IMR-90 (cell line): Measurements from ENCODE around the gene ZDHHC14. TPM values are rescaled to one million over a fixed set of nuclear protein-coding genes. Genes with fewer than 3 reads are reported as not detected.

ENCODE experiments used
- ATAC-seq: fragments of 200-7000 bp; cut with Tn5 transposase; 2 replicates; pipeline ENCODE4 v1.9.1; 2020; ENCODE audit warnings: low read depth, mild to moderate bottlenecking, moderate library complexity
- BruUV-seq: library from RNA; stranded (reverse); fragments of 400-500 nt; replicated peaks from 2 replicates; lab custom pipeline; 2021; lab: Mats Ljungman, UMichigan
- CTCF ChIA-PET: fragments of 300-600 bp; formaldehyde crosslinking; extraction: SDS; loops from one replicate; lab custom pipeline; 2021; ENCODE audit warnings: antibody characterized with exemption; lab: Yijun Ruan, JAX
- POLR2A ChIA-PET: fragments of 300-600 bp; sonication (Branson Sonifier 250); formaldehyde crosslinking; loops from one replicate; lab custom pipeline; 2022; ENCODE audit warnings: antibody characterized with exemption; ENCODE audit not compliant: unreplicated experiment; lab: Charles Lee
- DNase-seq: peaks from one replicate; pipeline ENCODE4 v3.0.0; 2013
- H2AFZ ChIP-seq: replicated peaks from 2 replicates; pipeline ENCODE3; 2013; ENCODE audit warnings: low read length, mild to moderate bottlenecking; ENCODE audit not compliant: poor library complexity
- H2AK5ac ChIP-seq: 2 replicates; pipeline ENCODE4 v1.6.1; 2013; ENCODE audit warnings: low read depth, low read length, inconsistent platforms
- H2AK9ac ChIP-seq: replicated peaks from 2 replicates; pipeline ENCODE3; 2013; ENCODE audit warnings: mild to moderate bottlenecking, low read depth, low read length, moderate library complexity; ENCODE audit not compliant: poor library complexity
- H2BK120ac ChIP-seq: 2 replicates; pipeline ENCODE4 v1.6.1; 2013; ENCODE audit warnings: low read depth, low read length, inconsistent platforms
- H2BK15ac ChIP-seq: 3 replicates; pipeline ENCODE4 v1.6.1; 2013; ENCODE audit warnings: low read depth, low read length, inconsistent platforms
- H2BK20ac ChIP-seq: 2 replicates; pipeline ENCODE4 v1.6.1; 2013; ENCODE audit warnings: low read depth, mild to moderate bottlenecking, inconsistent platforms, low read length, moderate library complexity
- H2BK5ac ChIP-seq: 2 replicates; pipeline ENCODE4 v1.6.1; 2013; ENCODE audit warnings: mild to moderate bottlenecking, low read depth, low read length, inconsistent platforms; ENCODE audit not compliant: poor library complexity, severe bottlenecking
- H3K14ac ChIP-seq: replicated peaks from 2 replicates; pipeline ENCODE4 v1.6.1; 2013; ENCODE audit warnings: low read depth, low read length, inconsistent platforms
- H3K18ac ChIP-seq: 2 replicates; pipeline ENCODE4 v1.6.1; 2013; ENCODE audit warnings: low read depth, low read length, control low read depth
- H3K23ac ChIP-seq: 2 replicates; pipeline ENCODE4 v1.6.1; 2013; ENCODE audit warnings: low read depth, low read length, inconsistent platforms
- H3K27ac ChIP-seq: 2 replicates; pipeline ENCODE4 v1.5.1; 2013; ENCODE audit warnings: mild to moderate bottlenecking, control low read depth, low read length; ENCODE audit not compliant: insufficient read depth
- H3K27me3 ChIP-seq: 2 replicates; pipeline ENCODE4 v1.6.1; 2013; ENCODE audit warnings: low read length; ENCODE audit not compliant: control insufficient read depth, insufficient read depth
- H3K36me3 ChIP-seq: 2 replicates; pipeline ENCODE4 v1.6.1; 2013; ENCODE audit warnings: low read length, mixed read lengths; ENCODE audit not compliant: control insufficient read depth, insufficient read depth
- H3K4ac ChIP-seq: 2 replicates; pipeline ENCODE4 v1.6.1; 2013; ENCODE audit warnings: low read depth, low read length, inconsistent platforms
- H3K4me1 ChIP-seq: 2 replicates; pipeline ENCODE4 v1.6.1; 2013; ENCODE audit warnings: low read length, mixed read lengths; ENCODE audit not compliant: control insufficient read depth, insufficient read depth
- H3K4me2 ChIP-seq: 2 replicates; pipeline ENCODE4 v1.6.1; 2013; ENCODE audit warnings: low read depth, mild to moderate bottlenecking, control low read depth, low read length, moderate library complexity
- H3K4me3 ChIP-seq: 2 replicates; pipeline ENCODE4 v1.5.1; 2013; ENCODE audit warnings: low read depth, mild to moderate bottlenecking, control low read depth, low read length, moderate library complexity; ENCODE audit not compliant: insufficient read depth
- H3K56ac ChIP-seq: 2 replicates; pipeline ENCODE4 v1.6.1; 2013; ENCODE audit warnings: low read length, inconsistent platforms; ENCODE audit not compliant: insufficient read depth; ENCODE audit errors: extremely low read depth
- H3K79me1 ChIP-seq, 2 experiments: 2 replicates each; pipeline ENCODE4 v1.6.1; 2013; ENCODE audit warnings: low read length in 2 of 2, inconsistent platforms in 1 of 2, low read depth in 1 of 2
- H3K9ac ChIP-seq: 2 replicates; pipeline ENCODE4 v1.6.1; 2013; ENCODE audit warnings: low read depth, low read length, control low read depth
- H3K9me1 ChIP-seq: 2 replicates; pipeline ENCODE4 v1.6.1; 2013; ENCODE audit warnings: low read length, inconsistent platforms; ENCODE audit not compliant: insufficient read depth
- H3K9me3 ChIP-seq: 2 replicates; pipeline ENCODE4 v1.6.1; 2013; ENCODE audit warnings: low read length; ENCODE audit not compliant: control insufficient read depth, insufficient read depth
- H4K20me1 ChIP-seq: 2 replicates; pipeline ENCODE4 v1.6.1; 2013; ENCODE audit warnings: low read length, inconsistent platforms; ENCODE audit not compliant: insufficient read depth
- H4K5ac ChIP-seq: 2 replicates; pipeline ENCODE4 v1.6.1; 2013; ENCODE audit warnings: mild to moderate bottlenecking, low read depth, low read length, control low read depth
- H4K8ac ChIP-seq, 2 experiments: 2 replicates each; pipeline ENCODE4 v1.6.1; 2013; ENCODE audit warnings: low read depth in 2 of 2, low read length in 2 of 2, control low read depth in 1 of 2, inconsistent platforms in 1 of 2
- H4K91ac ChIP-seq: 2 replicates; pipeline ENCODE4 v1.6.1; 2013; ENCODE audit warnings: low read depth, low read length, inconsistent platforms; ENCODE audit not compliant: insufficient read depth
- BHLHE40 ChIP-seq: fragments of 150-350 bp; IDR thresholded peaks from 2 replicates; pipeline ENCODE4 v1.6.1; 2016; ENCODE audit warnings: mild to moderate bottlenecking, low read depth, low read length
- CEBPB ChIP-seq: IDR thresholded peaks from 2 replicates; pipeline ENCODE4 v1.6.1; 2012; ENCODE audit warnings: low read depth, low read length, improper control_type of control experiment
- CHD1 ChIP-seq: IDR thresholded peaks from 2 replicates; pipeline ENCODE4 v1.6.1; 2012; ENCODE audit warnings: low read depth, low read length, improper control_type of control experiment
- ELK1 ChIP-seq: fragments of 150-350 bp; IDR thresholded peaks from 2 replicates; pipeline ENCODE4 v1.6.1; 2016; ENCODE audit warnings: low read depth, mild to moderate bottlenecking, low read length, moderate library complexity, borderline replicate concordance
- FOS ChIP-seq: fragments of 150-350 bp; IDR thresholded peaks from 2 replicates; pipeline ENCODE4 v1.6.1; 2016; ENCODE audit warnings: low read depth, low read length
- MAFK ChIP-seq: IDR thresholded peaks from 2 replicates; pipeline ENCODE4 v1.6.1; 2012; ENCODE audit warnings: low read depth, low read length, improper control_type of control experiment
- MAZ ChIP-seq: IDR thresholded peaks from 2 replicates; pipeline ENCODE4 v1.6.1; 2012; ENCODE audit warnings: low read depth, mild to moderate bottlenecking, low read length, improper control_type of control experiment, moderate library complexity, borderline replicate concordance
- MXI1 ChIP-seq: IDR thresholded peaks from 2 replicates; pipeline ENCODE4 v1.6.1; 2012; ENCODE audit warnings: low read depth, mild to moderate bottlenecking, low read length, moderate library complexity, borderline replicate concordance
- NFE2L2 ChIP-seq: fragments of 150-350 bp; IDR thresholded peaks from 2 replicates; pipeline ENCODE4 v1.6.1; 2016; ENCODE audit warnings: low read depth, mild to moderate bottlenecking, low read length
- POLR2A ChIP-seq: IDR thresholded peaks from 2 replicates; pipeline ENCODE4 v1.6.1; 2012; ENCODE audit warnings: mild to moderate bottlenecking, low read depth, low read length
- RAD21 ChIP-seq: IDR thresholded peaks from 2 replicates; pipeline ENCODE4 v1.6.1; 2012; ENCODE audit warnings: low read length, improper control_type of control experiment
- RCOR1 ChIP-seq: IDR thresholded peaks from 2 replicates; pipeline ENCODE4 v1.6.1; 2012; ENCODE audit warnings: mild to moderate bottlenecking, low read length, improper control_type of control experiment; ENCODE audit not compliant: insufficient replicate concordance
- RFX5 ChIP-seq: IDR thresholded peaks from 2 replicates; pipeline ENCODE4 v1.8.0; 2012; ENCODE audit warnings: low read depth, mild to moderate bottlenecking, low read length, moderate library complexity
- SMC3 ChIP-seq: fragments of 150-350 bp; IDR thresholded peaks from 2 replicates; pipeline ENCODE4 v1.6.1; 2016; ENCODE audit warnings: low read depth, mild to moderate bottlenecking, antibody characterized with exemption, low read length, moderate library complexity
- USF2 ChIP-seq: fragments of 150-350 bp; IDR thresholded peaks from 2 replicates; pipeline ENCODE4 v1.6.1; 2017; ENCODE audit warnings: mild to moderate bottlenecking, antibody characterized with exemption, low read length, low read depth
- WGBS, 2 experiments: methylation state at CpG; one replicate each; pipeline versions ENCODE4 v1.1.5 to v1.1.7; 2013; ENCODE audit warnings: missing lambda C conversion rate in 2 of 2; ENCODE audit not compliant: insufficient read length in 1 of 2; ENCODE audit errors: extremely low coverage in 2 of 2; 5-methylcytosine and 5-hydroxymethylcytosine counted together
- dilution Hi-C: fragments of 300-500 bp; cut with HindIII; formaldehyde crosslinking; loops from one replicate; pipeline ENCODE4 v1.14.3; 2018; ENCODE audit warnings: low sequenced_read_pairs; ENCODE audit not compliant: unreplicated experiment
- in situ Hi-C: fragments of 300-500 bp; cut with MboI; formaldehyde crosslinking; loops from 3 replicates; pipeline ENCODE4 v1.14.3; 2019; ENCODE audit warnings: low sequenced_read_pairs, inconsistent platforms, mixed read lengths
- intact Hi-C: fragments of 100-400 bp; cut with micrococcal nuclease; formaldehyde crosslinking; loops from 2 replicates; pipeline ENCODE4 v1.10.0; 2022
- polyA plus RNA-seq, 3 experiments: library from polyadenylated mRNA; depleted of rRNA; stranded (reverse); fragments of >200 nt; gene quantifications; 2 replicates each; pipeline ENCODE4 v1.2.3, GENCODE V29; 2012; ENCODE audit warnings: low replicate concordance in 1 of 3
- total RNA-seq: library from RNA; depleted of rRNA; stranded (reverse); fragments of >200 nt; gene quantifications from 2 replicates; pipeline ENCODE4 v1.2.3, GENCODE V29; 2012
- TF ChIP-seq, protein P1 (sequence below): conservative IDR thresholded peaks from 2 replicates; pipeline ENCODE4 v1.5.1; 2012; ENCODE audit warnings: mild to moderate bottlenecking, low read depth, low read length, improper control_type of control experiment

The ZDHHC14 gene
- total and polyA plus RNA-seq, 2 of the 4 experiments (the other 2 are of a cell fraction), result 0.90 to 2.0 TPM

DNA sequence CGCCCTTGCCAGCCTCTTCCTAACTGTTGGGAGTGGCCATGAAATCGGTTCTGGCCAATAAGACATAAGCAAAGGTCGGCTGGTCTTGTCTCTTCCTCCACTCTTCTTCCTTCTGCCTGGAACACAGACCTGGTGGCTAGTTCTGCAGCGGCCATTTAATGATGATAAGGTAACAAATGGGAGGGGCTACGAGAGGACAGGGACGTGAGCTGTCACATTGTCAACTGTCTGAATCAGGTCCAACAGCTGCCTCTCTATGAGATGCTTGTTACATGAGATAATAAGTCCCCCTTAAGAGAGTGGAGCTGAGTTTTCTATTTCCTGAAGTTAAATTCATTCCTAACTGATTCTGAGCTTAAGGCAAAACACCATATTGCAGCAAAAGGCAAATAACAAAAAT lies 45.2 kb upstream of the ZDHHC14 start:
- Histone ChIP-seq H2AK9ac (no peak overlapping the region), H3K9me1 (no peaks in the 10 kb centered on the region), H4K20me1 (no peaks in the 10 kb centered on the region), H3K18ac (no peak overlapping the region), H3K36me3 (no peaks in the 10 kb centered on the region), H4K91ac (no peak overlapping the region), H3K27ac (no peak overlapping the region), H4K5ac (no peak overlapping the region), H3K23ac (no peak overlapping the region), H3K4me2 (no peak overlapping the region), H3K27me3 (peaks cover 19% of the 10 kb centered on the region; the same call in 1 of the 2 replicates), H2BK20ac (no peak overlapping the region), H3K9ac (no peak overlapping the region), H3K4me1 (no peaks in the 10 kb centered on the region), H3K9me3 (no peaks in the 10 kb centered on the region; the same call in 1 of the 2 replicates), H2AK5ac (no peak overlapping the region), H3K79me1 (no peaks in the 10 kb centered on the region), H2BK120ac (no peak overlapping the region), H3K4me3 (no peak overlapping the region), H2BK15ac (no peak overlapping the region), H3K56ac (no peak overlapping the region), H2AFZ (no peak overlapping the region), H4K8ac (no peak overlapping the region), H3K4ac (no peak overlapping the region), H2BK5ac (no peak overlapping the region), H3K14ac (no peak overlapping the region)
- dilution Hi-C loops (no loop called here), intact Hi-C loops (no loop called here), in situ Hi-C loops (no loop called here)
- TF ChIP-seq RCOR1 (no peak), MAZ (no peak), CEBPB (no peak), POLR2A (no peak), BHLHE40 (no peak), ELK1 (no peak), FOS (no peak), MAFK (no peak), SMC3 (no peak), NFE2L2 (no peak), RFX5 (no peak), USF2 (no peak), RAD21 (no peak), MXI1 (no peak), CHD1 (no peak)
- TF ChIP-seq, protein P1, sequence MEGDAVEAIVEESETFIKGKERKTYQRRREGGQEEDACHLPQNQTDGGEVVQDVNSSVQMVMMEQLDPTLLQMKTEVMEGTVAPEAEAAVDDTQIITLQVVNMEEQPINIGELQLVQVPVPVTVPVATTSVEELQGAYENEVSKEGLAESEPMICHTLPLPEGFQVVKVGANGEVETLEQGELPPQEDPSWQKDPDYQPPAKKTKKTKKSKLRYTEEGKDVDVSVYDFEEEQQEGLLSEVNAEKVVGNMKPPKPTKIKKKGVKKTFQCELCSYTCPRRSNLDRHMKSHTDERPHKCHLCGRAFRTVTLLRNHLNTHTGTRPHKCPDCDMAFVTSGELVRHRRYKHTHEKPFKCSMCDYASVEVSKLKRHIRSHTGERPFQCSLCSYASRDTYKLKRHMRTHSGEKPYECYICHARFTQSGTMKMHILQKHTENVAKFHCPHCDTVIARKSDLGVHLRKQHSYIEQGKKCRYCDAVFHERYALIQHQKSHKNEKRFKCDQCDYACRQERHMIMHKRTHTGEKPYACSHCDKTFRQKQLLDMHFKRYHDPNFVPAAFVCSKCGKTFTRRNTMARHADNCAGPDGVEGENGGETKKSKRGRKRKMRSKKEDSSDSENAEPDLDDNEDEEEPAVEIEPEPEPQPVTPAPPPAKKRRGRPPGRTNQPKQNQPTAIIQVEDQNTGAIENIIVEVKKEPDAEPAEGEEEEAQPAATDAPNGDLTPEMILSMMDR, result no peak
- DNase-seq (no peak), ATAC-seq (no peak)
- CTCF ChIA-PET, result interaction anchor here (1.0 to 1.9 kb wide), 2 partner anchors 13 to 21 kb away, joined by 3 to 6 read pairs; partner anchors contain the start of gene TMEM242
- no TSS peak for BruUV-seq
- POLR2A ChIA-PET, result no interaction called here
- no CpG with 5 or more reads among the region's 6 CpGs for WGBS, 2 experiments
